GM18870 (cell line): ENCODE results near the gene HBM.
"Not testable (repeated sequence)": the region's sequence is repeated elsewhere in the genome, so short reads cannot be mapped to it uniquely, and the experiment has no call there.

Source experiments
- ATAC-seq: cut with Tn5 transposase; IDR thresholded peaks from one replicate; pipeline ENCODE4 v1.9.1; 2021; ENCODE audit warnings: moderate library complexity; ENCODE audit not compliant: unreplicated experiment

The HBM gene

DNA sequence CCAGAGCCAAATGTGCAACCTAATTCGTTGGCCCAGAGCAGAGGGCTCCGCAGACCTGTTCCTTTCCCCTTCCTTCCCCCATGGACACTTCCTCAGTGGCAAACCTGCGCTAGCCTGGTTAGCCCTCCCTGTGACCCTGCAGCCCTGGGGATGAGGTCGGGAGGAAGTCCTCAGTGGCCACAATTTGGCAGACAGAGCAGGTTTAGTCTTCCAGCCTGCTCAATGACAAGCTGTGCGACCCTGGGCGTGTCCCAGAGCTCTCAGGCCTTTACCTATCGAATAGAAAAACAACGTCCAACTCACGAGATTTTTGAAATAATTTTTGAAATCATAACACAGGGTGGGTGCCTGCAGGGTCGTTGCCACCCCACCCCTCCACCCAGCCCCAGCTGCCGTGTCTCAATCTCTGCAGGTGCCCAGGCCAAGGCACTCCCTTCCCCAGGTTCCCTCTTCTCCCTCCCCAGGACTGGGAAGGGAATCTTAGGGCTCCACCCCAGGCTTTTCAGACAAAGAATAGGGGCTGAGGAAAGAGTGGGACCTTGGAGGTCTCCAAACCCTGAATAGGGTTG, 1.4 kb downstream of the HBM start:
- ATAC-seq = no peak

GRCh38 chr16:168424-168823, 2.6 kb downstream of the HBM start:
- ATAC-seq = no peak

- ATAC-seq = no peak
These were observed 3.2 kb downstream of the HBM start for GRCh38 chr16:169014-169413.

DNA sequence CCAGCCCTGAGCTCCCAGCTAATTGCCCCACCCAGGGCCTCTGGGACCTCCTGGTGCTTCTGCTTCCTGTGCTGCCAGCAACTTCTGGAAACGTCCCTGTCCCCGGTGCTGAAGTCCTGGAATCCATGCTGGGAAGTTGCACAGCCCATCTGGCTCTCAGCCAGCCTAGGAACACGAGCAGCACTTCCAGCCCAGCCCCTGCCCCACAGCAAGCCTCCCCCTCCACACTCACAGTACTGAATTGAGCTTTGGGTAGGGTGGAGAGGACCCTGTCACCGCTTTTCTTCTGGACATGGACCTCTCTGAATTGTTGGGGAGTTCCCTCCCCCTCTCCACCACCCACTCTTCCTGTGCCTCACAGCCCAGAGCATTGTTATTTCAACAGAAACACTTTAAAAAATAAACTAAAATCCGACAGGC, 4.3 kb downstream of the HBM start:
- not testable (repeated sequence) for ATAC-seq

DNA sequence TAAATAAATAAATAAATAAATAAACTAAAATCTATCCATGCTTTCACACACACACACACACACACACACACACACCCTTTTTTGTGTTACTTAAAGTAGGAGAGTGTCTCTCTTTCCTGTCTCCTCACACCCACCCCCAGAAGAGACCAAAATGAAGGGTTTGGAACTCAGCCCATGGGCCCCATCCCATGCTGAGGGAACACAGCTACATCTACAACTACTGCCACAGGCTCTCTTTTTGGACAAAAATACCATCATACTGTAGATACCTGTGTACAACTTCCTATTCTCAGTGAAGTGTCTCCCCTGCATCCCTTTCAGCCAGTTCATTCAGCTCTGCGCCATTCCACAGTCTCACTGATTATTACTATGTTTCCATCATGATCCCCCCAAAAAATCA, 5.0 kb downstream of the HBM start:
- no peak for ATAC-seq

DNA sequence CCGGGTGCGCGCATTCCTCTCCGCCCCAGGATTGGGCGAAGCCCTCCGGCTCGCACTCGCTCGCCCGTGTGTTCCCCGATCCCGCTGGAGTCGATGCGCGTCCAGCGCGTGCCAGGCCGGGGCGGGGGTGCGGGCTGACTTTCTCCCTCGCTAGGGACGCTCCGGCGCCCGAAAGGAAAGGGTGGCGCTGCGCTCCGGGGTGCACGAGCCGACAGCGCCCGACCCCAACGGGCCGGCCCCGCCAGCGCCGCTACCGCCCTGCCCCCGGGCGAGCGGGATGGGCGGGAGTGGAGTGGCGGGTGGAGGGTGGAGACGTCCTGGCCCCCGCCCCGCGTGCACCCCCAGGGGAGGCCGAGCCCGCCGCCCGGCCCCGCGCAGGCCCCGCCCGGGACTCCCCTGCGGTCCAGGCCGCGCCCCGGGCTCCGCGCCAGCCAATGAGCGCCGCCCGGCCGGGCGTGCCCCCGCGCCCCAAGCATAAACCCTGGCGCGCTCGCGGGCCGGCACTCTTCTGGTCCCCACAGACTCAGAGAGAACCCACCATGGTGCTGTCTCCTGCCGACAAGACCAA, 6.7 kb downstream of the HBM start, which contains the start of gene HBA2:
Gene HBA2, plus strand, starts transcription at position 503 of the 568 bp plus-strand sequence. Its CDS starts 37 bp downstream, at position 540.
- ATAC-seq = not testable (repeated sequence)

DNA sequence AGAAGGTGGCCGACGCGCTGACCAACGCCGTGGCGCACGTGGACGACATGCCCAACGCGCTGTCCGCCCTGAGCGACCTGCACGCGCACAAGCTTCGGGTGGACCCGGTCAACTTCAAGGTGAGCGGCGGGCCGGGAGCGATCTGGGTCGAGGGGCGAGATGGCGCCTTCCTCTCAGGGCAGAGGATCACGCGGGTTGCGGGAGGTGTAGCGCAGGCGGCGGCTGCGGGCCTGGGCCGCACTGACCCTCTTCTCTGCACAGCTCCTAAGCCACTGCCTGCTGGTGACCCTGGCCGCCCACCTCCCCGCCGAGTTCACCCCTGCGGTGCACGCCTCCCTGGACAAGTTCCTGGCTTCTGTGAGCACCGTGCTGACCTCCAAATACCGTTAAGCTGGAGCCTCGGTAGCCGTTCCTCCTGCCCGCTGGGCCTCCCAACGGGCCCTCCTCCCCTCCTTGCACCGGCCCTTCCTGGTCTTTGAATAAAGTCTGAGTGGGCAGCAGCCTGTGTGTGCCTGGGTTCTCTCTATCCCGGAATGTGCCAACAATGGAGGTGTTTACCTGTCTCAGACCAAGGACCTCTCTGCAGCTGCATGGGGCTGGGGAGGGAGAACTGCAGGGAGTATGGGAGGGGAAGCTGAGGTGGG, 7.6 kb downstream of the HBM start:
- ATAC-seq = not testable (repeated sequence)

DNA sequence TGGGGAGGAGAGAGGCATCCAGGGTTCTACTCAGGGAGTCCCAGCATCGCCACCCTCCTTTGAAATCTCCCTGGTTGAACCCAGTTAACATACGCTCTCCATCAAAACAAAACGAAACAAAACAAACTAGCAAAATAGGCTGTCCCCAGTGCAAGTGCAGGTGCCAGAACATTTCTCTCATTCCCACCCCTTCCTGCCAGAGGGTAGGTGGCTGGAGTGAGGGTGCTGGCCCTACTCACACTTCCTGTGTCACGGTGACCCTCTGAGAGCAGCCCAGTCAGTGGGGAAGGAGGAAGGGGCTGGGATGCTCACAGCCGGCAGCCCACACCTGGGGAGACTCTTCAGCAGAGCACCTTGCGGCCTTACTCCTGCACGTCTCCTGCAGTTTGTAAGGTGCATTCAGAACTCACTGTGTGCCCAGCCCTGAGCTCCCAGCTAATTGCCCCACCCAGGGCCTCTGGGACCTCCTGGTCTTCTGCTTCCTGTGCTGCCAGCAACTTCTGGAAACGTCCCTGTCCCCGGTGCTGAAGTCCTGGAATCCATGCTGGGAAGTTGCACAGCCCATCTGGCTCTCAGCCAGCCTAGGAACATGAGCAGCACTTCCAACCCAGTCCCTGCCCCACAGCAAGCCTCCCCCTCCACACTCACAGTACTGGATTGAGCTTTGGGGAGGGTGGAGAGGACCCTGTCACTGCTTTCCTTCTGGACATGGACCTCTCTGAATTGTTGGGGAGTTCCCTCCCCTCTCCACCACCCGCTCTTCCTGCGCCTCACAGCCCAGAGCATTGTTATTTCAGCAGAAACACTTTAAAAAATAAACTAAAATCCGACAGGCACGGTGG, 8.4 kb downstream of the HBM start:
- not testable (repeated sequence) for ATAC-seq

DNA sequence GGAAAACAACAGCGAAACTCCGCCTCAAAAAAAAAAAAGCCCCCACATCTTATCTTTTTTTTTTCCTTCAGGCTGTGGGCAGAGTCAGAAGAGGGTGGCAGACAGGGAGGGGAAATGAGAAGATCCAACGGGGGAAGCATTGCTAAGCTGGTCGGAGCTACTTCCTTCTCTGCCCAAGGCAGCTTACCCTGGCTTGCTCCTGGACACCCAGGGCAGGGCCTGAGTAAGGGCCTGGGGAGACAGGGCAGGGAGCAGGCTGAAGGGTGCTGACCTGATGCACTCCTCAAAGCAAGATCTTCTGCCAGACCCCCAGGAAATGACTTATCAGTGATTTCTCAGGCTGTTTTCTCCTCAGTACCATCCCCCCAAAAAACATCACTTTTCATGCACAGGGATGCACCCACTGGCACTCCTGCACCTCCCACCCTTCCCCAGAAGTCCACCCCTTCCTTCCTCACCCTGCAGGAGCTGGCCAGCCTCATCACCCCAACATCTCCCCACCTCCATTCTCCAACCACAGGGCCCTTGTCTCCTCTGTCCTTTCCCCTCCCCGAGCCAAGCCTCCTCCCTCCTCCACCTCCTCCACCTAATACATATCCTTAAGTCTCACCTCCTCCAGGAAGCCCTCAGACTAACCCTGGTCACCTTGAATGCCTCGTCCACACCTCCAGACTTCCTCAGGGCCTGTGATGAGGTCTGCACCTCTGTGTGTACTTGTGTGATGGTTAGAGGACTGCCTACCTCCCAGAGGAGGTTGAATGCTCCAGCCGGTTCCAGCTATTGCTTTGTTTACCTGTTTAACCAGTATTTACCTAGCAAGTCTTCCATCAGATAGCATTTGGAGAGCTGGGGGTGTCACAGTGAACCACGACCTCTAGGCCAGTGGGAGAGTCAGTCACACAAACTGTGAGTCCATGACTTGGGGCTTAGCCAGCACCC, 9.5 kb downstream of the HBM start:
- no peak for ATAC-seq

DNA sequence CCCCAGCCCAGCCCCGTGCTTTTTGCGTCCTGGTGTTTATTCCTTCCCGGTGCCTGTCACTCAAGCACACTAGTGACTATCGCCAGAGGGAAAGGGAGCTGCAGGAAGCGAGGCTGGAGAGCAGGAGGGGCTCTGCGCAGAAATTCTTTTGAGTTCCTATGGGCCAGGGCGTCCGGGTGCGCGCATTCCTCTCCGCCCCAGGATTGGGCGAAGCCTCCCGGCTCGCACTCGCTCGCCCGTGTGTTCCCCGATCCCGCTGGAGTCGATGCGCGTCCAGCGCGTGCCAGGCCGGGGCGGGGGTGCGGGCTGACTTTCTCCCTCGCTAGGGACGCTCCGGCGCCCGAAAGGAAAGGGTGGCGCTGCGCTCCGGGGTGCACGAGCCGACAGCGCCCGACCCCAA, 10.2 kb downstream of the HBM start:
- not testable (repeated sequence) for ATAC-seq

DNA sequence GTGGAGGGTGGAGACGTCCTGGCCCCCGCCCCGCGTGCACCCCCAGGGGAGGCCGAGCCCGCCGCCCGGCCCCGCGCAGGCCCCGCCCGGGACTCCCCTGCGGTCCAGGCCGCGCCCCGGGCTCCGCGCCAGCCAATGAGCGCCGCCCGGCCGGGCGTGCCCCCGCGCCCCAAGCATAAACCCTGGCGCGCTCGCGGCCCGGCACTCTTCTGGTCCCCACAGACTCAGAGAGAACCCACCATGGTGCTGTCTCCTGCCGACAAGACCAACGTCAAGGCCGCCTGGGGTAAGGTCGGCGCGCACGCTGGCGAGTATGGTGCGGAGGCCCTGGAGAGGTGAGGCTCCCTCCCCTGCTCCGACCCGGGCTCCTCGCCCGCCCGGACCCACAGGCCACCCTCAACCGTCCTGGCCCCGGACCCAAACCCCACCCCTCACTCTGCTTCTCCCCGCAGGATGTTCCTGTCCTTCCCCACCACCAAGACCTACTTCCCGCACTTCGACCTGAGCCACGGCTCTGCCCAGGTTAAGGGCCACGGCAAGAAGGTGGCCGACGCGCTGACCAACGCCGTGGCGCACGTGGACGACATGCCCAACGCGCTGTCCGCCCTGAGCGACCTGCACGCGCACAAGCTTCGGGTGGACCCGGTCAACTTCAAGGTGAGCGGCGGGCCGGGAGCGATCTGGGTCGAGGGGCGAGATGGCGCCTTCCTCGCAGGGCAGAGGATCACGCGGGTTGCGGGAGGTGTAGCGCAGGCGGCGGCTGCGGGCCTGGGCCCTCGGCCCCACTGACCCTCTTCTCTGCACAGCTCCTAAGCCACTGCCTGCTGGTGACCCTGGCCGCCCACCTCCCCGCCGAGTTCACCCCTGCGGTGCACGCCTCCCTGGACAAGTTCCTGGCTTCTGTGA, 11.0 kb downstream of the HBM start, which contains the start of gene HBA1:
Gene HBA1, plus strand, starts transcription at position 204 of the 906 bp plus-strand sequence. Its CDS starts 37 bp downstream, at position 241.
- not testable (repeated sequence) for ATAC-seq

DNA sequence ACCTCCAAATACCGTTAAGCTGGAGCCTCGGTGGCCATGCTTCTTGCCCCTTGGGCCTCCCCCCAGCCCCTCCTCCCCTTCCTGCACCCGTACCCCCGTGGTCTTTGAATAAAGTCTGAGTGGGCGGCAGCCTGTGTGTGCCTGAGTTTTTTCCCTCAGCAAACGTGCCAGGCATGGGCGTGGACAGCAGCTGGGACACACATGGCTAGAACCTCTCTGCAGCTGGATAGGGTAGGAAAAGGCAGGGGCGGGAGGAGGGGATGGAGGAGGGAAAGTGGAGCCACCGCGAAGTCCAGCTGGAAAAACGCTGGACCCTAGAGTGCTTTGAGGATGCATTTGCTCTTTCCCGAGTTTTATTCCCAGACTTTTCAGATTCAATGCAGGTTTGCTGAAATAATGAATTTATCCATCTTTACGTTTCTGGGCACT, 11.6 kb downstream of the HBM start:
- no peak for ATAC-seq

GRCh38 chr16:177981-178667, 12.3 kb downstream of the HBM start:
- ATAC-seq = no peak

DNA sequence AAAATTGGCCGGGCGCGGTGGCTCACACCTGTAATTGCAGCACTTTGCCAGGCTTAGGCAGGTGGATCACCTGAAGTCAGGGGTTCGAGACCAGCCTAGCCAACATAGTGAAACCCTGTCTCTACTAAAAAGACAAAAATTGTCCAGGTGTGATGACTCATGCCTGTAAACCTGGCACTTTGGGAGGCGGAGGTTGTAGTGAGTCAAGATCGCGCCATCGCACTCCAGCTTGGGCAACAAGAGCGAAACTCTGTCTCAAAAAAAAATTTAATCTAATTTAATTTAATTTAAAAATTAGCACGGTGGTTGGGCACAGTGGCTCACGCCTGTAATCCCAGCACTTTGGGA, 12.9 kb downstream of the HBM start:
- ATAC-seq = no peak

- no peak for ATAC-seq
These were observed 13.7 kb downstream of the HBM start for GRCh38 chr16:179211-180092.

DNA sequence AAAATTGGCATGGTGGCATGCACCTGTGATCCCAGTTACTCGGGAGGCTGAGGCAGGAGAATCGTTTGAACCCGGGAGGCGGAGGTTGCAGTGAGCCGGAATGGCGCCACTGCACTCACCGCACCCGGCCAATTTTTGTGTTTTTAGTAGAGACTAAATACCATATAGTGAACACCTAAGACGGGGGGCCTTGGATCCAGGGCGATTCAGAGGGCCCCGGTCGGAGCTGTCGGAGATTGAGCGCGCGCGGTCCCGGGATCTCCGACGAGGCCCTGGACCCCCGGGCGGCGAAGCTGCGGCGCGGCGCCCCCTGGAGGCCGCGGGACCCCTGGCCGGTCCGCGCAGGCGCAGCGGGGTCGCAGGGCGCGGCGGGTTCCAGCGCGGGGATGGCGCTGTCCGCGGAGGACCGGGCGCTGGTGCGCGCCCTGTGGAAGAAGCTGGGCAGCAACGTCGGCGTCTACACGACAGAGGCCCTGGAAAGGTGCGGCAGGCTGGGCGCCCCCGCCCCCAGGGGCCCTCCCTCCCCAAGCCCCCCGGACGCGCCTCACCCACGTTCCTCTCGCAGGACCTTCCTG, 14.4 kb downstream of the HBM start, which contains the start of gene HBQ1:
Gene HBQ1, plus strand, starts transcription at position 359 of the 575 bp plus-strand sequence. Its CDS starts 28 bp downstream, at position 387.
- no peak for ATAC-seq
